Psoas muscle (tissue), 8 donors: ENCODE measurements around the gene PRSS58. TPM values are rescaled to one million over a fixed set of nuclear protein-coding genes. Genes with fewer than 3 reads are reported as not detected.

ENCODE experiments used
- ATAC-seq, 4 donors: fragments of 200-7000 bp; cut with Tn5 transposase; one replicate each; pipeline ENCODE4 v1.9.1; 2020; ENCODE audit warnings: moderate library complexity in 3 of 4, mild to moderate bottlenecking in 2 of 4
- DNase-seq, 2 donors: peaks; one replicate each; pipeline ENCODE4 v3.0.0-alpha.2; 2020
- H3K27ac ChIP-seq: fragments of 200-600 bp; one replicate; pipeline ENCODE4 v1.8.0; 2022
- H3K27me3 ChIP-seq, 3 donors: fragments of 200-600 bp in 1 of 3; one replicate each; pipeline versions ENCODE4 v1.6.1 to v1.8.0; 2013 to 2022; ENCODE audit warnings: low read length in 2 of 3, mild to moderate bottlenecking in 2 of 3, moderate library complexity in 1 of 3; ENCODE audit not compliant: insufficient read depth in 3 of 3
- H3K36me3 ChIP-seq, 2 donors: fragments of 200-600 bp in 1 of 2; one replicate each; pipeline versions ENCODE4 v1.6.1 to v1.8.0; 2013 to 2022; ENCODE audit warnings: low read depth in 1 of 2, mild to moderate bottlenecking in 1 of 2, moderate library complexity in 1 of 2; ENCODE audit not compliant: insufficient read depth in 1 of 2
- H3K4me1 ChIP-seq: fragments of 200-600 bp; one replicate; pipeline ENCODE4 v1.8.0; 2022
- H3K4me3 ChIP-seq: fragments of 200-600 bp; one replicate; pipeline ENCODE4 v1.8.0; 2022; ENCODE audit warnings: mild to moderate bottlenecking
- H3K9me3 ChIP-seq: fragments of 200-600 bp; one replicate; pipeline ENCODE4 v1.8.0; 2022
- CTCF ChIP-seq: fragments of 200-600 bp; IDR thresholded peaks from one replicate; pipeline ENCODE4 v1.8.0; 2022; ENCODE audit warnings: antibody characterized with exemption
- WGBS, 3 donors: extraction: QIAGEN DNeasy Blood & Tissue Kit; methylation state at CpG; one replicate each; pipeline versions ENCODE4 v1.1.6 to v1.1.7; 2013; 5-methylcytosine and 5-hydroxymethylcytosine counted together
- intact Hi-C, 2 donors: fragments of 100-400 bp; cut with DNase I; formaldehyde crosslinking; loops; one replicate each; pipeline versions ENCODE4 v1.11.0 to v1.14.2; 2022
- long read RNA-seq, 2 donors: library from polyadenylated mRNA; unstranded; transcript quantifications; one replicate each; pipeline ENCODE4 v2.0.0, GENCODE V29; 2021
- polyA plus RNA-seq, 3 donors: library from polyadenylated mRNA; stranded (reverse); fragments of 200-250 nt; gene quantifications; one replicate each; pipeline ENCODE4 v1.2.3, GENCODE V29; 2013
- total RNA-seq, 4 donors: library from RNA; stranded (reverse); fragmentation: NEBNext Ultra II Directional in 2 of 4; extraction: Animal tissue kit (Norgen Biotek cat#: 25700) in 2 of 4; gene quantifications; one replicate each; pipeline versions ENCODE4 v1.2.1 to v1.2.4, GENCODE V29; 2021 to 2023
- donor health status: healthy with polysubstance abuse.
- donor health status: DM: no; HTN: no; CAD: no; lungs with moderate emphysema.
- donor health status: Bipolar disorder and iron deficiency.
- donor health status: healthy.
- donor health status: DM: yes; HTN: yes; CAD: no.
- donor health status: DM: no; HTN: no; CAD: no.
- donor health status: DM: no; HTN: no; CAD: no.
- donor health status: DM: yes; HTN: yes; CAD: no.

PRSS58 gene
- not detected for total RNA-seq
- polyA plus RNA-seq: not detected
- long read RNA-seq, donor 1: 0 reads
- long read RNA-seq, donor 2: 0 reads

DNA sequence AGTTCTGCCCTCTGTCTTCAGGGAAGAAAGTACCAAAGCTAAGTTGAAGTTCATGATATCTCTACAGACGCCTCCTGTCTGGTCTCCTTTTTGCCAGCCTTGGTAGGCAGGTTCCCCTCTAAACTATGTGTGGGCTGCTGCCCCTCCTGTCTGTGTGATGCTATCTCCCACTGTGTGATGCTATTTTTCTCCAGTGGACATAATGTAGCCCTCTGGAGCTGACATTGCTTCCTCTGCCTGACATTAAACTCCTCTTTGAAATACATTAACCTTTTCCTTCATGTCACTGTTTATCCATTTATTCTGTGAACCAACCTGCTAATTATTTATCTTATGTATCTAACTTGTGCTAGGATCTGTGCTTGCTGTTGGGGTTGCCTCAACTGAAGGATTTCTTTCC, at the start of gene PRSS58:
PRSS58 (minus strand) TSS at position 101 of the 400 bp plus-strand sequence. CDS start 351 bp downstream, outside the sequence.
- no peak for TF ChIP-seq CTCF
- WGBS, 3 donors: 47 to 63% (median 63%) methylated on average over 1 of the region's 1 CpG
- Histone ChIP-seq H3K4me1 (no peaks in the 10 kb centered on the region), H3K27me3 (no peaks in the 10 kb centered on the region), H3K27ac (no peak within 1 kb of the TSS), H3K9me3 (no peaks in the 10 kb centered on the region), H3K36me3 (no peaks in the 10 kb centered on the region), H3K4me3 (no peak within 1 kb of the TSS)
- ATAC-seq (no peak), DNase-seq (no peak)
- intact Hi-C loops: no loop called here

- no peak for ATAC-seq
- TF ChIP-seq CTCF: no peak
These were observed 49.5 kb upstream of the PRSS58 start for GRCh38 chr7:142307246-142307900.

GRCh38 chr7:142303650-142304049, 45.8 kb upstream of the PRSS58 start:
- WGBS, 3 donors: 20 to 27% (median 21%) methylated on average over 2 of the region's 2 CpGs
- Histone ChIP-seq H3K4me3 (no peak overlapping the region), H3K9me3 (no peaks in the 10 kb centered on the region), H3K27me3 (peaks cover 0 to 4% (median 0%) of the 10 kb centered on the region in 3 donors), H3K27ac (no peak overlapping the region), H3K4me1 (no peaks in the 10 kb centered on the region), H3K36me3 (no peaks in the 10 kb centered on the region)
- ATAC-seq (no peak), DNase-seq (no peak)
- intact Hi-C loops: no loop called here
- TF ChIP-seq CTCF: no peak

More at GRCh38 chr7:142307246-142307900, 49.5 kb upstream of the PRSS58 start:
- WGBS, 3 donors: 75 to 85% (median 80%) methylated on average over 10 to 11 of the region's 11 CpGs
- DNase-seq: no peak
- intact Hi-C loops: no loop called here
- Histone ChIP-seq H3K4me1 (no peaks in the 10 kb centered on the region), H3K36me3 (no peaks in the 10 kb centered on the region), H3K27ac (no peak overlapping the region), H3K4me3 (no peak overlapping the region), H3K27me3 (no peaks in the 10 kb centered on the region), H3K9me3 (no peaks in the 10 kb centered on the region)

- ATAC-seq (no peak), DNase-seq (no peak)
- no peak overlapping the region for H3K4me3 ChIP-seq
- no peaks in the 10 kb centered on the region for H3K4me1 ChIP-seq
- no peaks in the 10 kb centered on the region for H3K9me3 ChIP-seq
- no peaks in the 10 kb centered on the region for H3K36me3 ChIP-seq
- no peak for TF ChIP-seq CTCF
- 54 to 66% (median 57%) methylated on average over 3 of the region's 3 CpGs for WGBS, 3 donors
- peaks cover 0 to 4% (median 0%) of the 10 kb centered on the region in 3 donors for H3K27me3 ChIP-seq
- no peak overlapping the region for H3K27ac ChIP-seq
- intact Hi-C loops: no loop called here
These were observed 44.2 kb upstream of the PRSS58 start for GRCh38 chr7:142301923-142302550.
